IMR-90 (cell line): ENCODE results near the gene ZKSCAN5.

Experiments
- BHLHE40 ChIP-seq: fragments of 150-350 bp; IDR thresholded peaks from 2 replicates; pipeline ENCODE4 v1.6.1; 2016; ENCODE audit warnings: mild to moderate bottlenecking, low read depth, low read length
- CEBPB ChIP-seq: IDR thresholded peaks from 2 replicates; pipeline ENCODE4 v1.6.1; 2012; ENCODE audit warnings: low read depth, low read length, improper control_type of control experiment
- CHD1 ChIP-seq: IDR thresholded peaks from 2 replicates; pipeline ENCODE4 v1.6.1; 2012; ENCODE audit warnings: low read depth, low read length, improper control_type of control experiment
- CTCF ChIP-seq: conservative IDR thresholded peaks from 2 replicates; pipeline ENCODE4 v1.5.1; 2012; ENCODE audit warnings: mild to moderate bottlenecking, low read depth, low read length, improper control_type of control experiment
- ELK1 ChIP-seq: fragments of 150-350 bp; IDR thresholded peaks from 2 replicates; pipeline ENCODE4 v1.6.1; 2016; ENCODE audit warnings: low read depth, mild to moderate bottlenecking, low read length, moderate library complexity, borderline replicate concordance
- FOS ChIP-seq: fragments of 150-350 bp; IDR thresholded peaks from 2 replicates; pipeline ENCODE4 v1.6.1; 2016; ENCODE audit warnings: low read depth, low read length
- MXI1 ChIP-seq: IDR thresholded peaks from 2 replicates; pipeline ENCODE4 v1.6.1; 2012; ENCODE audit warnings: low read depth, mild to moderate bottlenecking, low read length, moderate library complexity, borderline replicate concordance
- POLR2A ChIP-seq: IDR thresholded peaks from 2 replicates; pipeline ENCODE4 v1.6.1; 2012; ENCODE audit warnings: mild to moderate bottlenecking, low read depth, low read length
- RAD21 ChIP-seq: IDR thresholded peaks from 2 replicates; pipeline ENCODE4 v1.6.1; 2012; ENCODE audit warnings: low read length, improper control_type of control experiment
- TF ChIP-seq, protein P1 (sequence below): fragments of 150-350 bp; IDR thresholded peaks from 2 replicates; pipeline ENCODE4 v1.6.1; 2017; ENCODE audit warnings: mild to moderate bottlenecking, antibody characterized with exemption, low read length, low read depth

- TF ChIP-seq CTCF (no peak), ELK1 (no peak), POLR2A (no peak), CHD1 (no peak), CEBPB (no peak), FOS (no peak), RAD21 (no peak), BHLHE40 (no peak), MXI1 (no peak)
- TF ChIP-seq, protein P1, sequence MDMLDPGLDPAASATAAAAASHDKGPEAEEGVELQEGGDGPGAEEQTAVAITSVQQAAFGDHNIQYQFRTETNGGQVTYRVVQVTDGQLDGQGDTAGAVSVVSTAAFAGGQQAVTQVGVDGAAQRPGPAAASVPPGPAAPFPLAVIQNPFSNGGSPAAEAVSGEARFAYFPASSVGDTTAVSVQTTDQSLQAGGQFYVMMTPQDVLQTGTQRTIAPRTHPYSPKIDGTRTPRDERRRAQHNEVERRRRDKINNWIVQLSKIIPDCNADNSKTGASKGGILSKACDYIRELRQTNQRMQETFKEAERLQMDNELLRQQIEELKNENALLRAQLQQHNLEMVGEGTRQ = no peak
Measured at GRCh38 chr7:99543081-99543671, 38.7 kb downstream of the ZKSCAN5 start.
